ENCODE results near the gene FLYWCH1. TPM values are rescaled to one million over a fixed set of nuclear protein-coding genes. Genes with fewer than 3 reads are reported as not detected.
"Not testable (repeated sequence)": the region's sequence is repeated elsewhere in the genome, so short reads cannot be mapped to it uniquely, and the experiment has no call there.

Gene FLYWCH1
- total RNA-seq, 1 donor from 2014 or later = 57.5 TPM

- DNase-seq (ENCODE audit: low spot score) = no peak
These were observed 14.4 kb downstream of the FLYWCH1 start for GRCh38 chr16:2925951-2926649.

GRCh38 chr16:2926650-2926999 lies 14.9 kb downstream of the FLYWCH1 start:
- no peak for DNase-seq (ENCODE audit: low spot score)

GRCh38 chr16:2927010-2927646 lies 15.4 kb downstream of the FLYWCH1 start:
- DNase-seq (ENCODE audit: low spot score) = peak; percentile 90

GRCh38 chr16:2928151-2928550 lies 16.4 kb downstream of the FLYWCH1 start:
- DNase-seq (ENCODE audit: low spot score) = not testable (repeated sequence)

- DNase-seq (ENCODE audit: low spot score) = no peak
These were observed 17.1 kb downstream of the FLYWCH1 start for GRCh38 chr16:2928796-2929195.

- no peak for DNase-seq (ENCODE audit: low spot score)
These were observed 18.0 kb downstream of the FLYWCH1 start for GRCh38 chr16:2929693-2930092.

GRCh38 chr16:2930236-2930635 lies 18.5 kb downstream of the FLYWCH1 start:
- no peak for DNase-seq (ENCODE audit: low spot score)

- DNase-seq (ENCODE audit: low spot score) = not testable (repeated sequence)
These were observed 19.6 kb downstream of the FLYWCH1 start for GRCh38 chr16:2931231-2931914.

- DNase-seq (ENCODE audit: low spot score) = no peak
These were observed 21.4 kb downstream of the FLYWCH1 start for GRCh38 chr16:2933136-2933535.

GRCh38 chr16:2933701-2934100 lies 22.0 kb downstream of the FLYWCH1 start:
- no peak for DNase-seq (ENCODE audit: low spot score)

GRCh38 chr16:2934450-2934849 lies 22.7 kb downstream of the FLYWCH1 start:
- no peak for DNase-seq (ENCODE audit: low spot score)

GRCh38 chr16:2936436-2937011 lies 24.8 kb downstream of the FLYWCH1 start:
- no peak for DNase-seq (ENCODE audit: low spot score)

- no peak for DNase-seq (ENCODE audit: low spot score)
These were observed 25.4 kb downstream of the FLYWCH1 start for GRCh38 chr16:2937170-2937569.

- DNase-seq (ENCODE audit: low spot score) = no peak
These were observed 26.5 kb downstream of the FLYWCH1 start for GRCh38 chr16:2938206-2938605.

GRCh38 chr16:2939968-2940367 lies 28.2 kb downstream of the FLYWCH1 start:
- DNase-seq (ENCODE audit: low spot score) = no peak

GRCh38 chr16:2942045-2942444 lies 30.3 kb downstream of the FLYWCH1 start:
- DNase-seq (ENCODE audit: low spot score) = no peak

- DNase-seq (ENCODE audit: low spot score) = not testable (repeated sequence)
These were observed 32.0 kb downstream of the FLYWCH1 start for GRCh38 chr16:2943716-2944115.

- no peak for DNase-seq (ENCODE audit: low spot score)
These were observed 34.9 kb downstream of the FLYWCH1 start for GRCh38 chr16:2946649-2947048.

GRCh38 chr16:2948807-2949704 lies 37.3 kb downstream of the FLYWCH1 start:
- no peak for DNase-seq (ENCODE audit: low spot score)

GRCh38 chr16:2949705-2950352 lies 38.1 kb downstream of the FLYWCH1 start:
- DNase-seq (ENCODE audit: low spot score) = no peak

- DNase-seq (ENCODE audit: low spot score) = no peak
These were observed 38.6 kb downstream of the FLYWCH1 start for GRCh38 chr16:2950353-2950724.

Measured in mucosa of gallbladder (tissue), 1 donor.